GM21367 (cell line): Measurements from ENCODE around the gene TTYH2.
"Not testable (repeated sequence)": the region's sequence is repeated elsewhere in the genome, so short reads cannot be mapped to it uniquely, and the experiment has no call there.

Experiments used
- ATAC-seq: cut with Tn5 transposase; IDR thresholded peaks from one replicate; pipeline ENCODE4 v1.9.1; 2021; ENCODE audit not compliant: unreplicated experiment

TTYH2 gene, protein sequence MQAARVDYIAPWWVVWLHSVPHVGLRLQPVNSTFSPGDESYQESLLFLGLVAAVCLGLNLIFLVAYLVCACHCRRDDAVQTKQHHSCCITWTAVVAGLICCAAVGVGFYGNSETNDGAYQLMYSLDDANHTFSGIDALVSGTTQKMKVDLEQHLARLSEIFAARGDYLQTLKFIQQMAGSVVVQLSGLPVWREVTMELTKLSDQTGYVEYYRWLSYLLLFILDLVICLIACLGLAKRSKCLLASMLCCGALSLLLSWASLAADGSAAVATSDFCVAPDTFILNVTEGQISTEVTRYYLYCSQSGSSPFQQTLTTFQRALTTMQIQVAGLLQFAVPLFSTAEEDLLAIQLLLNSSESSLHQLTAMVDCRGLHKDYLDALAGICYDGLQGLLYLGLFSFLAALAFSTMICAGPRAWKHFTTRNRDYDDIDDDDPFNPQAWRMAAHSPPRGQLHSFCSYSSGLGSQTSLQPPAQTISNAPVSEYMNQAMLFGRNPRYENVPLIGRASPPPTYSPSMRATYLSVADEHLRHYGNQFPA

GRCh38 chr17:74212913-74213791 lies at the start of gene TTYH2:
Gene TTYH2 (plus strand): TSS chr17:74213571. CDS start chr17:74213588, 17 bp downstream.
- peak; percentile 57 for ATAC-seq

- ATAC-seq, result no peak
These were observed 49.5 kb upstream of the TTYH2 start for GRCh38 chr17:74163836-74164235.

DNA sequence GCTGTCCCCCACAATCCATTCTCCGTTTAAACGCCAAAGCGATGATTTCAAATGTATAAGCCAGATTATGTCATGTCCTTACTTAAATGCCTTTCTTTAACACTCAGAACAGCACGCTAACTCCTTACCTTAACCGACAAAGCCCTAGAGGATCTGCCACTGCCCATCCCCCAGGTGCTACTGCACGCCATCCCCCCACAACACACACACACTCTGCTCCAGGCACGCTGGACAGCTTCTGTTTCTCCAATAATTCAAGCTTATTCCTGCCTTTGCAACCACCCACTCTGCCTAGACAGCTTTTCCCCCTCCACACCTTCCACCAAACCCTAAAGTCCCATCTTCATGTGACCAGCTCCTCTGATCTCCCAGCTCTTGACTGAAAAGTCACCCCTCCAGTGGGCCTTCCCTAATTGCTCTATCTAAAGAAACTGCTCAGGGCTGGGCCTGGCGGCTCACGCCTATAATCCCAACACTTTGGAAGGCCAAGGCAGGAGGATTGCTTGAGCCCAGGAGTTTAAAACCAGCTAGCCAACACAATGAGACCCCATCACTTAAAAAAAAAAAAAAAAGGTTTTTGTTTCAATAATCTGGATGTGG lies 48.8 kb upstream of the TTYH2 start:
- ATAC-seq, result no peak

DNA sequence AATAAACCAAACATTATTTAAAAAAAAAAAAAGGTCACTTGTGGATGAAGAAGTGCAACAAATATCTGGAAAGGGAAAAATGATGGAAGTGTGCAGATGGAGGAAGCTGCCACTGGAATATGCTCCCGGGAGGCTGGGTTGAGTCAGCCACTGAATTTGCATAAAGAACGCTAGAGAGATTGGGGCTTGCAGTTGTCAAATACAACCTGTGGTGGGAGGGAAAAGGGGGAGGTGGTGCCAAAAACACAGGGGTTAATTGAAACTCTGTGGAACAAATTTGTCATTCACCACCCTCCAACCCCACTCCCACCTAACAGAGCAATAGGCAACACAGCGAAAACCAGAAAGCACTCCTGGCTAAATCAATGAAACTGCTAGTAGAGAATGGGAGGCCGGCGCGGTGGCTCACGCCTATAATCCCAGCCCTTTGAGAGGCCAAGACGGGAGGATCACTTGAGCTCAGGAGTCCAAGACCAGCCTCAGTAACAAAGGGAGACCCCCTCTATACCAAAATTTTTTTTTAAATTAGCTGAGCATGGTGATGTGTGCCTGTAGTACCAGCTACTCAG lies 47.5 kb upstream of the TTYH2 start:
- ATAC-seq, result no peak

DNA sequence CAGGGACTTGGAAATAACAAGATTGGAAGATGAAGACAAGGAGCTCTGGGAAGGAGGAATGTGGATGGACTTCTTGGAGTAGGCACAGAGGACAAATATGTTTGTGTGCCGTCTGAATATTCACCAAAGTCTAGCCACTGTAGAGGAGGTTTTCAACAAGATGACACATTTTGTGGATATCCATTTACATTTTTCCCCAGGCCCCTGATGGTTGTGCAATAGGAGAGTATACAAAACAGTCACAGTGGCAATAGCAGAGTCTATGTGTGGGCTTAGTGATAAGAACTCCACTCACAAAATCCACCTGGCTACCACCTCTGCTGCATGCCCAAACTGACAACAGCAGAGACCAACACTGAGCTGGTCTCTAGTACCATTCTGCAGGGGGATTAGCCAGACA lies 42.4 kb upstream of the TTYH2 start:
- ATAC-seq, result no peak

GRCh38 chr17:74172700-74173099 lies 40.7 kb upstream of the TTYH2 start:
- no peak for ATAC-seq

- ATAC-seq, result no peak
These were observed 36.8 kb upstream of the TTYH2 start for GRCh38 chr17:74176546-74177001.

DNA sequence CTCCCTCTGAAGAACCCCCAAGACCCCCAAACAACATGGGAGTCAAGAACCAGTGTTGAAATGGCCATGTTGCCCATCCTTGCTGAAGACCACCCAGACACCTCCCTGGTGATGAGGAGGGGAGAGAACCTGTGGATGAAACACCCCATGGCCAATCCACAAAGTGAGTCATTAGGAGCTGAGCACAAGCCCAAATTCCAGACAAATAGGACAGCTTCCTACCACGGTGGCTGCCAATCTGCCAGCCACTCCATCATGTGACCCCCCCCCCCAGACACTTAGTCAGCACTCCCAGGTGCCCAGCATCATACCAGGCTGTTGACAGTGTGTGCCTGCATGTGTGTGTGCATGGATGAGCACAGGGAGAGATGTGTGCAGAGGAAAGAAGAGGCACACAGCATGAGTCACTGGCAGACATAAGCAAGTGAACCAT lies 36.3 kb upstream of the TTYH2 start:
- ATAC-seq, result no peak

DNA sequence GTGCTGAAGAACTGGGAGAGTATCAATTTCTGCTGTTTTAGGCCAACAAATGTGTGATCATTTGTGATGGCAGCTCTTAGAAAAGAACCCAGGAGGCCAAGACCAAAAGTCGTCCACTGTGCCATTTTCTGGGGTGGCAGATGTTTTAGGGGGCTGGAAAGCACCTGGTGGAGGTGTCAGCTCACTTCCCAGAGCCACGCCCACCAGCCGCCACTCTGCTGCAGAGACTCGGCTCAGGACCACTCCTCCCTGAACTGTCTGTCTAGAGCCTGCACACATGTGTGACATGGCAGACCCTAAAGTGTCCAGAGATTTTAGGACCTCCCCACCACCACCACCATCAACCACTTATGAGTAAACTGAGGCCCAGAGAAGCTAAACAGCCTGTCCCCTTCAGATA lies 33.8 kb upstream of the TTYH2 start:
- ATAC-seq, result no peak

DNA sequence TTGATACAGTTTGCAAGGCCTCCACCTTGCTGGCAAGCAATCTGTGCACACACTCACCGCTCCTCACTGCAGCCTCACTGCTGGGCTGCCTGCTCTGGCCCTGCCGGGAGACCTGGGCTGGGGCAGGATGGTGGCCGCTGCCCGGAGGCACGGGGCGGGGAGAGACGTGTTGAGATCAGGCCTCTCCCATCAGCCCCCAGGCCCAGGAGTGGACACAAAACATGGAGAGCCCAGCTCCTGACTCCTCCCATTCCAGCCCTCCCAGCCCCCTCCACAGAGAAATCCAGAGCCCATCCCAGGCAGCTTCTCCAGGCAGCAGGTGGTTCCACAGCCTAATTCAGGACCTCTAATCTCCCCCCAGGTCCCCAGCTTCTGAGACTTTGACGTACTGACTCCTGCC lies 33.0 kb upstream of the TTYH2 start:
- ATAC-seq, result no peak

- no peak for ATAC-seq
These were observed 32.0 kb upstream of the TTYH2 start for GRCh38 chr17:74181341-74181740.

DNA sequence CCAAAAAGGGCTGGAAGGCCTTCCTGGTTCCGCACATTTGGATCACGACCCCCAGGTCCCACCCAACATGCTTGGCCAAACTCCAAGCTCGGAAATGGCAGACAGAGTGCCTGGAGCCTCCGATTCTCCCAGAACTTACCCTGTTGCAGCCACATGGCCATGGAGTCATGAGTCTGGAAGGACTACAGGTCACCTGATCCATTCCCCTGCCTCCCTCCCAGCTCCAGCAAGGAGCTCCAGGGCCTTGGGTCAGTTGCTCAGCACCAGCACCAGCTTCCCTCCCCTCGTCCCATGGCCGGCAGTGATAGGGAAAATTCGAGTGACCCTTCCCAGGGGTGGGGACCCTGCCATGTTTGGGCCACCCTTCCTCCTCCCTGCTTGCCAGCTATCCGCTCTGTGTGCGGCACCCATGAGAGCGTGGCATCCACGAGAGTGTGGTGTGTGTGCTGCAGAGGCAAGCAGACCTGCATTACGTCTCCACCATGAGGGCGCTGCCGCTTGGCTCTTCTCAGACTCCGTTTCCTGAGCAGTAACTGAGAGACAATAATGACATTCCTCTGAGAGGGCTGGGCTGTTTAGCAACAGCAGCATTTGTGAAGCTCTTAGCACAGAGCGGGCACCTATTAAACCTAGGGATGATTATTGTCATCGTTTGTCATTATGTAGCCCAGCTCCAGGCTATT lies 31.2 kb upstream of the TTYH2 start:
- no peak for ATAC-seq

DNA sequence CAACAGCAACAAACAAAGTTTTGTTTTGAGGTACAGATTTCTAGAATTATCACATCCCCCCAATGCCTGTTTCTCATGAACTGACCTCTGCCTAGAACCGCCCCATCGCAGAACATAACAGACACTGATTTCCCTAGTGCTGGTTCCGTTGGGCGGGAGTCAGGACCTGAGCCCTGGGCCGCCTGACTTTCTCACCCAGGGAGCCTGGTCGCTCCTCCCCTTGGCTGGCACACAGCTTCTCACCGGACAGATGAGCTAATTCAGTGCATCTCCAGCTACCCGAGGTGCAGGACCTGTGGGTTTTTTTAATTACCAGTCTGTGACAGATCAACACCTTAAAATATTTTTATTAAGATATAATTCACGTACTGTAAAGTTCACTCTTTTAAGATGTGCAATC lies 30.0 kb upstream of the TTYH2 start:
- no peak for ATAC-seq

DNA sequence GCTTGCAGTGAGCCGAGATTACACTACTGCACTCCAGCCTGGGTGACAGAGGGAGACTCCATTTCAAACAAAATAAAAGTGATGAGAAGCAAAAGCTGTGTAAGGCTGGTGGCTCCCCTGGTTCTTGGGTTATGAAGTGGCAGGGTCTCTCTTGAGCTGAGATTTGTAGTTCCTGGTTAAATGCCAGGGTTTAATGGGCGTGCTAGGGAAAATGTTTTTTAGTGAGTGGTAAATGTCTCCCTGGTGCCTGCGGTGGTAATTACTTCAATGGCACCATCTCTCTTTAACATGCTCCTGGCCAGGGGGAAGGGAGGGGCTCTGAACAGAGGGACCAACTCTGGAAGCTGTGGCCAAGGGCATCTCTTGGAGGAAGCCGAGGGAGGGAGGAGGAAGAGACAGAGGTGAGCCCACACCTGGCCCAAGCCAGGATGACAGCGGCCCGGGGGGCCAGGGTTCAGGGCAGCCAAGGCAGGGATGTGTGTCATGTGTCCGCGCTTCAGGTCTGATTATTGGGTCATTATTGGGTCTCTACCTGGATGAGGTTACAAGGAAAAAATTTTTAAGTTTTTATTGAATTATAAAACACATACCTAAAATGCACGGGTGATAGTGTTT lies 27.7 kb upstream of the TTYH2 start:
- ATAC-seq, result no peak

GRCh38 chr17:74186498-74186897 lies 26.9 kb upstream of the TTYH2 start:
- ATAC-seq, result no peak

DNA sequence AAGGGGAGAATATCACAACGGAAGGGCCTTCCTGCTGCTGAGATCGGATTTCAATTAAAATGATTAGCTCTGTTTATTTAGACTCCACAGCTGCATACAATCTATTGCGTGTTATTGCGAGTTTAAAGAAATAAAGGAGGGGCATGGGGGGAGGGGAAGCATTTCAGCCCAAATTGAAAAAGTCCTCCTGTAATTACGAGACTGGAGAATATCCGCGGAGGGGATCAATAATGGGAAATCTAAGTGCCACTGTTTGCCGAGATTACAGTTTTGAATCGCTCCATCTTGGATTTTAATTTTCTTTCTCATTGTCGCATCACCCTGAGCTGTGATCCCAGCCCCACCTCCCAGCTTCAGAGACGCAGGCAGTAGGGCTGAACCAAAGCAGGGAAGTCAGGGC lies 25.6 kb upstream of the TTYH2 start:
- no peak for ATAC-seq

DNA sequence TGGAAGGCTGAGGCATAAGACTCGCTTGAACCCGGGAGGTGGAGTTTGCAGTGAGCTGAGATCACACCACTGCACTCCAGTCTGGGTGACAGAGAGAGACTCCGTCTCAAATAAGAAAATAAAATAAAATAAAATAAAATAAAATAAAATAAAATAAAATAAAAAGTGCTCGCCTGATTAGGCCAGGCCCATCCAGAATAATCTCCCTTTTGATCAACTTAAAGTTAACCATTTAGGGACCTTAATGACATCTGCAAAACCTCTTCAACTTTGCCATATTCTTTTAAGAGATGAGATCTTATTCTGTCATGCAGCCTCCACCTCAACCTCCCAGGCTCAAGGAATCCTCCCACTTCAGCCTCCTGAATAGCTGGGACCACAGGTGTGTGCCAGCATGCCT lies 24.7 kb upstream of the TTYH2 start:
- not testable (repeated sequence) for ATAC-seq

DNA sequence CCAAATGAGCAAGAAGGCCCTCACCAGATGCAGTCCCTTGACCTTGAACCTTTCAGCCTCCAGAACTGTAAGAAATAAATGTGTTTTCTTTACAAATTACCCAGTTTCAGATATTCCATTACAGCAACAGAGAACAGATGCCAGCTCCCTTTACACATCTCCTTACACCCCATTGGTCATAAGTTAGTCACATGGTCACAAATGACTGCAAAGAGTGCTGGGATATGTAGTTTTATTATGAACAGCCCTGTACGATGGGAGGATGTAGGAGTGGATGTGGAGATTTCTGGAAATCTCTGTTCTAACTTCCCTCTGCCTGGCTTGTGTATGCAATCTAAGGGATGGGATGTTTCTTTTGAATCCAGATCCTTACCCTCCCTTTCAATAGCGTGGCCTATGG lies 23.2 kb upstream of the TTYH2 start:
- ATAC-seq, result peak; percentile 69

DNA sequence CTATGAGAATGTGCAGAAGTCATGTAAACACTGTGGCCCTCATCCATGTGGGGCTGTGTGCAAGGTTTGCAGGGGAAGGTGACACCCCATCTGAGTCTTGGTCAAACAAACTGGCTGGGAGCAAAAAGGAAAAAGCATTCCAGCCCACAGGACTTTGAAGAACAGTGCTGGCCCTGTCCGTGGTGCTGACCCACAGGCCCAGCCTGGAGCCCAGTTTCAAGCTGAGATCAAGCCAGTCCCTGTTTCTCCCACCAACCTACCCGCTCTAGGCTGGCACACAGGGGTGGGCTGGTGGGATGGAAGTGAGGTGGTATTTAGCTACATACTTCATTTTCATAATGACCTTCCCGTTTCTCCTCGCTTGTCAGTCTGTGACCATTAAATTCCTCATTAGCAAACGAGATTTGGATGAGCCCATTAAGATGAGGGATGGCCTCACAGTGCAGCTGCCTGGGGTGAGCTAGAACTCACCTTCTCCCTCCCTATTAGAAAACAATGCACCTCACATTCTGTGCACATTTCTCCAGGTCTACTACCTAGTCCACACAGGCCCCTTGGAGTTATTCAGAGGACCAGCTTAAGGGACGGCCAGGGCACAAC lies 22.5 kb upstream of the TTYH2 start:
- ATAC-seq, result no peak
